GM12878 (cell line): Measurements from ENCODE around the gene LRBA. TPM values are rescaled to one million over a fixed set of nuclear protein-coding genes. Genes with fewer than 3 reads are reported as not detected.

Experiments
- ATAC-seq: fragments of 200-7000 bp; cut with Tn5 transposase; 3 replicates; pipeline ENCODE4 v1.9.1; 2020; ENCODE audit warnings: mild to moderate bottlenecking, moderate library complexity
- BruUV-seq: library from RNA; stranded (reverse); fragments of 400-500 nt; replicated peaks from 2 replicates; lab custom pipeline; 2021; lab: Mats Ljungman, UMichigan
- CTCF ChIA-PET: fragments of 300-600 bp; sonication (Branson Sonifier 250); formaldehyde crosslinking; extraction: SDS; loops from one replicate; lab custom pipeline; 2021; ENCODE audit warnings: inconsistent platforms; lab: Yijun Ruan, JAX
- POLR2A ChIA-PET: fragments of 350-600 bp; formaldehyde crosslinking; extraction: SDS; loops from one replicate; lab custom pipeline; 2021; ENCODE audit warnings: inconsistent platforms; lab: Charles Lee
- RAD21 ChIA-PET: fragments of 300-600 bp; sonication (Branson Sonifier 250); formaldehyde crosslinking; loops from one replicate; lab custom pipeline; 2023; ENCODE audit warnings: antibody characterized with exemption; ENCODE audit not compliant: unreplicated experiment; lab: Charles Lee
- SMC1A ChIA-PET: fragments of 300-600 bp; sonication (Branson Sonifier 250); formaldehyde crosslinking; loops from one replicate; lab custom pipeline; 2023; ENCODE audit not compliant: unreplicated experiment, uncharacterized antibody; lab: Charles Lee
- DNase-seq: peaks from one replicate; pipeline ENCODE4 v3.0.0-alpha.2; 2011; ENCODE audit warnings: low read depth, low spot score
- FAIRE-seq: peaks from 3 replicates; lab custom pipeline; 2011; peaks lifted over from hg19 to GRCh38; lab: Jason Lieb, UNC
- H2AFZ ChIP-seq: 2 replicates; pipeline ENCODE4 v1.6.0; 2011; ENCODE audit warnings: low read depth, low read length, control low read depth; ENCODE audit not compliant: control insufficient read depth
- H3K27ac ChIP-seq: 2 replicates; pipeline ENCODE4 v1.5.1; 2011; ENCODE audit warnings: control low read depth; ENCODE audit not compliant: control insufficient read depth, insufficient read depth
- H3K27me3 ChIP-seq, 2 experiments: replicated peaks in 1 of 2; 2 replicates each; pipeline versions ENCODE4 v1.6.0 to v1.6.1; 2011; ENCODE audit warnings: low read length in 1 of 2; ENCODE audit not compliant: control insufficient read depth in 2 of 2, insufficient read depth in 2 of 2
- H3K36me3 ChIP-seq, 2 experiments: 2 replicates each; pipeline ENCODE4 v1.5.1; 2011; ENCODE audit warnings: low read length in 1 of 2; ENCODE audit not compliant: control insufficient read depth in 2 of 2, insufficient read depth in 2 of 2
- H3K4me1 ChIP-seq: 2 replicates; pipeline ENCODE4 v1.6.1; 2011; ENCODE audit warnings: mild to moderate bottlenecking, low read length, moderate library complexity, mixed read lengths; ENCODE audit not compliant: control insufficient read depth, insufficient read depth
- H3K4me2 ChIP-seq: 2 replicates; pipeline ENCODE4 v1.6.0; 2011; ENCODE audit warnings: control low read depth; ENCODE audit not compliant: control insufficient read depth, insufficient read depth
- H3K4me3 ChIP-seq: fragments of 200-600 bp; sonication (generic); 2 replicates; pipeline ENCODE4 v1.5.1; 2016
- H3K79me2 ChIP-seq: 2 replicates; pipeline ENCODE4 v1.6.0; 2011; ENCODE audit warnings: low read length; ENCODE audit not compliant: control insufficient read depth, insufficient read depth
- H3K9ac ChIP-seq: 2 replicates; pipeline ENCODE4 v1.8.0; 2011; ENCODE audit warnings: low read length, control low read depth, mixed read lengths; ENCODE audit not compliant: control insufficient read depth, insufficient read depth
- H3K9me3 ChIP-seq: replicated peaks from 3 replicates; pipeline ENCODE4 v1.5.1; 2011; ENCODE audit warnings: mild to moderate bottlenecking, low read length; ENCODE audit not compliant: control insufficient read depth, insufficient read depth
- H4K20me1 ChIP-seq: 2 replicates; pipeline ENCODE4 v1.6.0; 2011; ENCODE audit not compliant: control insufficient read depth, insufficient read depth
- CHD2 ChIP-seq: IDR thresholded peaks from 2 replicates; pipeline ENCODE4 v1.6.1; 2011; ENCODE audit warnings: low read depth, low read length, improper control_type of control experiment, borderline replicate concordance
- CHD4 ChIP-seq: fragments of 200-600 bp; sonication (generic); IDR thresholded peaks from 2 replicates; pipeline ENCODE4 v1.6.1; 2016; ENCODE audit warnings: mild to moderate bottlenecking
- DPF2 ChIP-seq: fragments of 450-650 bp; IDR thresholded peaks from 2 replicates; pipeline ENCODE4 v1.6.1; 2017; ENCODE audit warnings: mild to moderate bottlenecking
- FOXM1 ChIP-seq: IDR thresholded peaks from 2 replicates; pipeline ENCODE4 v1.6.1; 2012; ENCODE audit warnings: low read depth, mild to moderate bottlenecking, inconsistent platforms, low read length, moderate library complexity
- KLF5 ChIP-seq: fragments of 450-650 bp; IDR thresholded peaks from 2 replicates; pipeline ENCODE4 v1.6.1; 2014; ENCODE audit warnings: mild to moderate bottlenecking; ENCODE audit not compliant: partially characterized antibody
- POLR2AphosphoS2 ChIP-seq: IDR thresholded peaks from 2 replicates; pipeline ENCODE4 v1.6.1; 2011; ENCODE audit warnings: low read depth, mild to moderate bottlenecking, low read length, improper control_type of control experiment, moderate library complexity
- SIN3A ChIP-seq: IDR thresholded peaks from 2 replicates; pipeline ENCODE4 v1.6.1; 2012; ENCODE audit warnings: low read depth, low read length, improper control_type of control experiment
- SMC3 ChIP-seq: IDR thresholded peaks from 2 replicates; pipeline ENCODE4 v1.6.1; 2011; ENCODE audit warnings: low read length, improper control_type of control experiment, borderline replicate concordance
- ZNF622 ChIP-seq: fragments of 450-650 bp; IDR thresholded peaks from 2 replicates; pipeline ENCODE4 v1.6.1; 2017; ENCODE audit warnings: mild to moderate bottlenecking, inconsistent platforms
- WGBS: methylation state at CpG from one replicate; pipeline ENCODE4 v1.1.6; 2016; ENCODE audit warnings: low lambda C conversion rate; ENCODE audit not compliant: insufficient replicate concordance, insufficient coverage; ENCODE audit errors: missing lambda C conversion rate; 5-methylcytosine and 5-hydroxymethylcytosine counted together
- in situ Hi-C: fragments of 300-500 bp; cut with MboI; formaldehyde crosslinking; loops from 9 replicates; pipeline ENCODE4 v1.14.3; 2018; ENCODE audit warnings: mixed read lengths
- intact Hi-C: fragments of 100-400 bp; cut with micrococcal nuclease; formaldehyde crosslinking; loops from one replicate; pipeline ENCODE4 v1.14.2; 2022; ENCODE audit not compliant: unreplicated experiment
- polyA plus RNA-seq, 11 experiments: library from polyadenylated mRNA; depleted of rRNA in 4 of 11; unstranded in 6 of 11; stranded (reverse) in 5 of 11; fragments of >200 nt; fragmentation: Nextera tagmentation in 4 of 11; fragmentation: Illumina TruSeq in 1 of 11; extraction: Ambion mirVana in 4 of 11; extraction: Trizol in 1 of 11; gene quantifications; 1 replicate in 1 of 11; 2 replicates in 10 of 11; pipeline versions ENCODE4 v1.2.1 to v1.2.3, GENCODE V29; 2011 to 2016; ENCODE audit warnings: inconsistent platforms in 2 of 11, missing spikeins in 2 of 11, low read depth in 1 of 11
- total RNA-seq, 4 experiments: library from RNA; depleted of rRNA in 3 of 4; stranded (reverse); fragments of >200 nt in 3 of 4; fragmentation: Illumina TruSeq in 1 of 4; extraction: Trizol in 1 of 4; gene quantifications; 2 replicates each; pipeline versions ENCODE4 v1.2.1 to v1.2.3, GENCODE V29; 2013 to 2021

The LRBA gene
- total and polyA plus RNA-seq, 10 of the 15 experiments (the other 5 are each of a cell fraction or from before 2014, with no cell fraction given): 20.3 to 93.4 (median 55.0) TPM

DNA sequence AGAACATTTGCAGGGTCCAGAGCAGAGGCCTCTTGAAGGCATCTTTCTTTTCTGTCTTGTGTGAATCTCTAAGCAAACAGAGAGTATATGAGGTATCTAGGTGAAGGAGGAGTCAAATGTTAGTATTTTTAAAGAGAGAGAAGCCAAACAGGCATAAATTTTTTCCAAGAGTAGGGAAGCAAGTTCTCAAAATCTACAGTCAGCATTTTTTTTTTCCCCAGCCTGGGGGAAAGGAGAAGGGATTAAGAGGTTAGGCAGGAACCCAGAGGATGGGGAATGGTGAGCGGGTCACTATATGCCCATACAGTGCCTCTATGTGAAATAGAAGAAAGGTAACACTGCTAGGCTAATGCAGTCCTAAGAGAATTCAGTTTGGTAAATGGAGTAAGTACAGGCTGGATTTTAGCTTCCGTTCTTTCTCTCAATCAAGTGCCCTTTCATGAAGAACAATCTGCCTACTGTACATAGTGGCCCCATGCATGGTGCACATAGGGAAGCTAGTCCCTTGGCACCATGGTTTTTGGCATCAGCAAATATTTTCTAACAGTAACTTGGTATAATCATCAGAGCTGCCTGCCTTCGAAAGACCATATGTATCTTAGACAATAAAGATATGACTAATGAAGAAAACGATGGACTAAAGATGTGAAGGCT is 596.2 kb downstream of the LRBA start:
- no peaks in the 10 kb centered on the region for H3K36me3 ChIP-seq
- no peaks in the 10 kb centered on the region for H3K27me3 ChIP-seq
- H2AFZ ChIP-seq: no peak overlapping the region
- CTCF ChIA-PET: interaction anchor here (0.6 kb wide), 1 partner anchor 628 kb away, joined by 3 read pairs; no protein-coding TSS in a partner anchor
- TF ChIP-seq DPF2 (no peak), SIN3A (no peak), KLF5 (no peak), FOXM1 (no peak), SMC3 (no peak), CHD4 (no peak)
- SMC1A ChIA-PET: interaction anchor here (1.0 kb wide), 1 partner anchor 9 kb away, joined by 3 read pairs; no protein-coding TSS in a partner anchor
- WGBS: 97% methylated on average over 4 of the region's 4 CpGs
- no peaks in the 10 kb centered on the region for H3K4me1 ChIP-seq
- no peak overlapping the region for H3K4me2 ChIP-seq
- DNase-seq (no peak), FAIRE-seq (no peak), ATAC-seq (no peak)
- no TSS peak for BruUV-seq
- no peaks in the 10 kb centered on the region for H4K20me1 ChIP-seq
- H3K27ac ChIP-seq: no peak overlapping the region
- RAD21 ChIA-PET: no interaction called here
- intact Hi-C loops (no loop called here), in situ Hi-C loops (no loop called here)
- H3K4me3 ChIP-seq: no peak overlapping the region
- POLR2A ChIA-PET: no interaction called here
- no peaks in the 10 kb centered on the region for H3K9me3 ChIP-seq
- H3K79me2 ChIP-seq: no peaks in the 10 kb centered on the region
- no peak overlapping the region for H3K9ac ChIP-seq

DNA sequence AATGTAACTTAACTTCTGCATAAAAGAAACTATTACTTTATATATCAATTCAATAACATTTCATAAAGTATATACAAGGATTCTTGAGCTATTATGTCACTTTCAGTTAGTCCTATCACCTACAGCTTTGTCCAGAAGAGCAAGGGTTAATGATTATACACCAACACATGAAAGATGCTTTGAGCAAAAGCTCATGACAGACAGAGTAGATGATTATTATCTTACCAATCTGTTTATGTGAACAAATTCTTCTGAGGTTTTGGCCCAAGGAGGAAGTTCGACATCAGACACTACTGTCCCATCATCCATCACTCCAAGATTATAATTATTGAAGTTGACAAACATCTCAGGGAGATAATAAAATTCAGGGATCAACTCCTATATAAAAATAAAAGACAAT is 599.9 kb downstream of the LRBA start:
- Histone ChIP-seq H3K79me2 (no peaks in the 10 kb centered on the region), H3K4me2 (no peak overlapping the region), H3K27me3 (no peaks in the 10 kb centered on the region), H3K4me1 (no peaks in the 10 kb centered on the region), H3K9ac (no peak overlapping the region), H2AFZ (no peak overlapping the region), H4K20me1 (no peaks in the 10 kb centered on the region), H3K36me3 (no peaks in the 10 kb centered on the region), H3K9me3 (no peaks in the 10 kb centered on the region), H3K4me3 (no peak overlapping the region), H3K27ac (no peak overlapping the region)
- ChIA-PET SMC1A (no interaction called here), RAD21 (no interaction called here), CTCF (no interaction called here), POLR2A (no interaction called here)
- in situ Hi-C loops: no loop called here
- no peak for FAIRE-seq
- intact Hi-C loops: no loop called here
- BruUV-seq: no TSS peak
- ATAC-seq: no peak
- no peak for DNase-seq
- 100% methylated on average over 1 of the region's 1 CpG for WGBS
- no peak for TF ChIP-seq POLR2AphosphoS2
- no peak for TF ChIP-seq ZNF622
- TF ChIP-seq CHD2: no peak
